ENCODE data around the gene PDGFRB. TPM values are rescaled to one million over a fixed set of nuclear protein-coding genes. Genes with fewer than 3 reads are reported as not detected.
A peak's percentile ranks its signal among the peaks of the same experiment; 100 is the strongest.

PDGFRB gene
- total and polyA plus RNA-seq, 4 donors: 33.6 to 215 (median 78.3) TPM

- DNase-seq (no peak), ATAC-seq (ENCODE audit: insufficient read depth, low FRiP score) (no peak)
- 80 to 82% methylated on average over 4 of the region's 4 CpGs for WGBS, 2 donors
- Histone ChIP-seq H3K4me3 (no peak overlapping the region), H3K36me3 (ENCODE audit: control insufficient read depth in 4 of 4, insufficient read depth in 4 of 4, low read length in 4 of 4) (peaks cover 0 to 9% (median 3%) of the 10 kb centered on the region in 4 donors), H3K4me1 (ENCODE audit: control insufficient read depth in 5 of 5, insufficient read depth in 5 of 5, low read length in 5 of 5) (peaks cover 0 to 80% (median 38%) of the 10 kb centered on the region in 5 donors), H3K9ac (ENCODE audit: insufficient read depth in 1 of 2, low read length in 2 of 2) (peak overlapping the region in 1 of 2 donors; percentile 86), H3K9me3 (ENCODE audit: control insufficient read depth in 4 of 4, insufficient read depth in 3 of 4, low read length in 3 of 4) (no peaks in the 10 kb centered on the region), H3K27me3 (ENCODE audit: control insufficient read depth in 3 of 3, insufficient read depth in 3 of 3, low read length in 2 of 3) (no peaks in the 10 kb centered on the region), H3K27ac (ENCODE audit: low read depth in 1 of 2, low read length in 1 of 2) (peak overlapping the region; percentile 43 to 69)
- TF ChIP-seq CTCF (IDR thresholded peaks at IDR 0.05; ENCODE audit: control extremely low read depth, extremely low read depth): no peak
Measured at GRCh38 chr5:150156540-150156939, 895 bp upstream of the PDGFRB start.

- Histone ChIP-seq H3K9me3 (ENCODE audit: control insufficient read depth in 4 of 4, insufficient read depth in 3 of 4, low read length in 3 of 4) (no peaks in the 10 kb centered on the region), H3K9ac (ENCODE audit: insufficient read depth in 1 of 2, low read length in 2 of 2) (peak overlapping the region in 1 of 2 donors; percentile 86), H3K4me1 (ENCODE audit: control insufficient read depth in 5 of 5, insufficient read depth in 5 of 5, low read length in 5 of 5) (peaks cover 0 to 84% (median 38%) of the 10 kb centered on the region in 5 donors), H3K36me3 (ENCODE audit: control insufficient read depth in 4 of 4, insufficient read depth in 4 of 4, low read length in 4 of 4) (peaks cover 0 to 11% (median 3%) of the 10 kb centered on the region in 4 donors), H3K27me3 (ENCODE audit: control insufficient read depth in 3 of 3, insufficient read depth in 3 of 3, low read length in 2 of 3) (no peaks in the 10 kb centered on the region), H3K4me3 (no peak overlapping the region), H3K27ac (ENCODE audit: low read depth in 1 of 2, low read length in 1 of 2) (peak overlapping the region; percentile 43 to 69)
- ATAC-seq (ENCODE audit: insufficient read depth, low FRiP score): no peak
- 2% methylated on average over 9 of the region's 9 CpGs for WGBS, 2 donors
- no peak for DNase-seq
- TF ChIP-seq CTCF (IDR thresholded peaks at IDR 0.05; ENCODE audit: control extremely low read depth, extremely low read depth): no peak
Measured at GRCh38 chr5:150156027-150156368, 353 bp upstream of the PDGFRB start.

GRCh38 chr5:150154618-150155128 is 972 bp downstream of the PDGFRB start:
- peak overlapping the region; percentile 23 for H3K4me3 ChIP-seq
- no peaks in the 10 kb centered on the region for H3K9me3 ChIP-seq (ENCODE audit: control insufficient read depth in 4 of 4, insufficient read depth in 3 of 4, low read length in 3 of 4)
- ATAC-seq (ENCODE audit: insufficient read depth, low FRiP score) (no peak), DNase-seq (peak; percentile 60 to 71 (median 68))
- peaks cover 0 to 76% (median 33%) of the 10 kb centered on the region in 5 donors for H3K4me1 ChIP-seq (ENCODE audit: control insufficient read depth in 5 of 5, insufficient read depth in 5 of 5, low read length in 5 of 5)
- TF ChIP-seq CTCF (IDR thresholded peaks at IDR 0.05; ENCODE audit: control extremely low read depth, extremely low read depth): no peak
- 71 to 81% methylated on average over 7 of the region's 7 CpGs for WGBS, 2 donors
- H3K27me3 ChIP-seq (ENCODE audit: control insufficient read depth in 3 of 3, insufficient read depth in 3 of 3, low read length in 2 of 3): no peaks in the 10 kb centered on the region
- H3K27ac ChIP-seq (ENCODE audit: low read depth in 1 of 2, low read length in 1 of 2): peak overlapping the region in 1 of 2 donors; percentile 50
- H3K36me3 ChIP-seq (ENCODE audit: control insufficient read depth in 4 of 4, insufficient read depth in 4 of 4, low read length in 4 of 4): peaks cover 0 to 16% (median 3%) of the 10 kb centered on the region in 4 donors
- H3K9ac ChIP-seq (ENCODE audit: insufficient read depth in 1 of 2, low read length in 2 of 2): peak overlapping the region in 1 of 2 donors; percentile 95

All from lung (tissue), 12 donors.